IMR-90 (cell line): ENCODE measurements around the gene TOP3B.

Experiments used
- CEBPB ChIP-seq: IDR thresholded peaks from 2 replicates; pipeline ENCODE4 v1.6.1; 2012; ENCODE audit warnings: low read depth, low read length, improper control_type of control experiment
- ELK1 ChIP-seq: fragments of 150-350 bp; IDR thresholded peaks from 2 replicates; pipeline ENCODE4 v1.6.1; 2016; ENCODE audit warnings: low read depth, mild to moderate bottlenecking, low read length, moderate library complexity, borderline replicate concordance
- FOS ChIP-seq: fragments of 150-350 bp; IDR thresholded peaks from 2 replicates; pipeline ENCODE4 v1.6.1; 2016; ENCODE audit warnings: low read depth, low read length
- MAZ ChIP-seq: IDR thresholded peaks from 2 replicates; pipeline ENCODE4 v1.6.1; 2012; ENCODE audit warnings: low read depth, mild to moderate bottlenecking, low read length, improper control_type of control experiment, moderate library complexity, borderline replicate concordance
- MXI1 ChIP-seq: IDR thresholded peaks from 2 replicates; pipeline ENCODE4 v1.6.1; 2012; ENCODE audit warnings: low read depth, mild to moderate bottlenecking, low read length, moderate library complexity, borderline replicate concordance
- NFE2L2 ChIP-seq: fragments of 150-350 bp; IDR thresholded peaks from 2 replicates; pipeline ENCODE4 v1.6.1; 2016; ENCODE audit warnings: low read depth, mild to moderate bottlenecking, low read length
- POLR2A ChIP-seq: IDR thresholded peaks from 2 replicates; pipeline ENCODE4 v1.6.1; 2012; ENCODE audit warnings: mild to moderate bottlenecking, low read depth, low read length
- RAD21 ChIP-seq: IDR thresholded peaks from 2 replicates; pipeline ENCODE4 v1.6.1; 2012; ENCODE audit warnings: low read length, improper control_type of control experiment
- RCOR1 ChIP-seq: IDR thresholded peaks from 2 replicates; pipeline ENCODE4 v1.6.1; 2012; ENCODE audit warnings: mild to moderate bottlenecking, low read length, improper control_type of control experiment; ENCODE audit not compliant: insufficient replicate concordance
- SMC3 ChIP-seq: fragments of 150-350 bp; IDR thresholded peaks from 2 replicates; pipeline ENCODE4 v1.6.1; 2016; ENCODE audit warnings: low read depth, mild to moderate bottlenecking, antibody characterized with exemption, low read length, moderate library complexity
- TF ChIP-seq, protein P1 (sequence below): conservative IDR thresholded peaks from 2 replicates; pipeline ENCODE4 v1.5.1; 2012; ENCODE audit warnings: mild to moderate bottlenecking, low read depth, low read length, improper control_type of control experiment
- TF ChIP-seq, protein P2 (sequence below): fragments of 150-350 bp; IDR thresholded peaks from 2 replicates; pipeline ENCODE4 v1.6.1; 2017; ENCODE audit warnings: mild to moderate bottlenecking, antibody characterized with exemption, low read length, low read depth

- no peak for TF ChIP-seq SMC3
- TF ChIP-seq, protein P1, sequence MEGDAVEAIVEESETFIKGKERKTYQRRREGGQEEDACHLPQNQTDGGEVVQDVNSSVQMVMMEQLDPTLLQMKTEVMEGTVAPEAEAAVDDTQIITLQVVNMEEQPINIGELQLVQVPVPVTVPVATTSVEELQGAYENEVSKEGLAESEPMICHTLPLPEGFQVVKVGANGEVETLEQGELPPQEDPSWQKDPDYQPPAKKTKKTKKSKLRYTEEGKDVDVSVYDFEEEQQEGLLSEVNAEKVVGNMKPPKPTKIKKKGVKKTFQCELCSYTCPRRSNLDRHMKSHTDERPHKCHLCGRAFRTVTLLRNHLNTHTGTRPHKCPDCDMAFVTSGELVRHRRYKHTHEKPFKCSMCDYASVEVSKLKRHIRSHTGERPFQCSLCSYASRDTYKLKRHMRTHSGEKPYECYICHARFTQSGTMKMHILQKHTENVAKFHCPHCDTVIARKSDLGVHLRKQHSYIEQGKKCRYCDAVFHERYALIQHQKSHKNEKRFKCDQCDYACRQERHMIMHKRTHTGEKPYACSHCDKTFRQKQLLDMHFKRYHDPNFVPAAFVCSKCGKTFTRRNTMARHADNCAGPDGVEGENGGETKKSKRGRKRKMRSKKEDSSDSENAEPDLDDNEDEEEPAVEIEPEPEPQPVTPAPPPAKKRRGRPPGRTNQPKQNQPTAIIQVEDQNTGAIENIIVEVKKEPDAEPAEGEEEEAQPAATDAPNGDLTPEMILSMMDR: no peak
- no peak for TF ChIP-seq ELK1
- TF ChIP-seq CEBPB: no peak
- TF ChIP-seq, protein P2, sequence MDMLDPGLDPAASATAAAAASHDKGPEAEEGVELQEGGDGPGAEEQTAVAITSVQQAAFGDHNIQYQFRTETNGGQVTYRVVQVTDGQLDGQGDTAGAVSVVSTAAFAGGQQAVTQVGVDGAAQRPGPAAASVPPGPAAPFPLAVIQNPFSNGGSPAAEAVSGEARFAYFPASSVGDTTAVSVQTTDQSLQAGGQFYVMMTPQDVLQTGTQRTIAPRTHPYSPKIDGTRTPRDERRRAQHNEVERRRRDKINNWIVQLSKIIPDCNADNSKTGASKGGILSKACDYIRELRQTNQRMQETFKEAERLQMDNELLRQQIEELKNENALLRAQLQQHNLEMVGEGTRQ: no peak
- TF ChIP-seq RAD21: no peak
- TF ChIP-seq RCOR1: no peak
- TF ChIP-seq FOS: no peak
- no peak for TF ChIP-seq MXI1
- TF ChIP-seq POLR2A: no peak
- TF ChIP-seq NFE2L2: no peak
- no peak for TF ChIP-seq MAZ
These were observed 20.0 kb upstream of the TOP3B start for GRCh38 chr22:22002526-22003055.
